Suprapubic skin (tissue), 4 donors: Measurements from ENCODE around the gene ZSCAN10. TPM values are rescaled to one million over a fixed set of nuclear protein-coding genes. Genes with fewer than 3 reads are reported as not detected.

Source experiments
- DNase-seq, 2 donors: peaks; one replicate each; pipeline ENCODE4 v3.0.0-alpha.2; 2019; ENCODE audit warnings: low spot score in 2 of 2
- H3K27ac ChIP-seq: fragments of 200-600 bp; sonication (generic); one replicate; pipeline ENCODE4 v1.5.1; 2019
- H3K27me3 ChIP-seq: fragments of 200-600 bp; sonication (generic); one replicate; pipeline ENCODE4 v1.5.1; 2019
- H3K36me3 ChIP-seq: fragments of 200-600 bp; sonication (generic); one replicate; pipeline ENCODE4 v1.5.1; 2019
- H3K4me1 ChIP-seq: fragments of 200-600 bp; sonication (generic); one replicate; pipeline ENCODE4 v1.5.1; 2019
- H3K4me3 ChIP-seq: fragments of 200-600 bp; sonication (generic); one replicate; pipeline ENCODE4 v1.5.1; 2019; ENCODE audit warnings: mild to moderate bottlenecking
- H3K9me3 ChIP-seq: fragments of 200-600 bp; sonication (generic); one replicate; pipeline ENCODE4 v1.5.1; 2019
- EP300 ChIP-seq: sonication (generic); formaldehyde crosslinking; IDR thresholded peaks from one replicate; pipeline ENCODE4 v1.6.1; 2017; ENCODE audit warnings: antibody characterized with exemption
- POLR2A ChIP-seq, 2 donors: fragments of 450-650 bp; IDR thresholded peaks; one replicate each; pipeline ENCODE4 v1.6.1; 2017; ENCODE audit warnings: antibody characterized with exemption in 2 of 2, mild to moderate bottlenecking in 2 of 2, moderate library complexity in 2 of 2
- POLR2AphosphoS5 ChIP-seq, 3 donors: sonication (generic); formaldehyde crosslinking; IDR thresholded peaks; one replicate each; pipeline ENCODE4 v1.6.1; 2017; ENCODE audit warnings: antibody characterized with exemption in 3 of 3
- WGBS: methylation state at CpG from one replicate; pipeline ENCODE4 v1.1.5; 2018; 5-methylcytosine and 5-hydroxymethylcytosine counted together
- total RNA-seq, 4 donors: library from RNA; depleted of rRNA; stranded (reverse); fragments of >200 nt; gene quantifications; one replicate each; pipeline ENCODE4 v1.1.0, GENCODE V29; 2016
- TF ChIP-seq, protein P1 (sequence below), 2 donors: fragments of 200-600 bp in 1 of 2; fragments of 450-650 bp in 1 of 2; sonication (generic) in 1 of 2; IDR thresholded peaks; one replicate each; pipeline ENCODE4 v1.5.1; 2016 to 2019; ENCODE audit warnings: antibody characterized with exemption in 2 of 2, mild to moderate bottlenecking in 1 of 2, moderate library complexity in 1 of 2

The ZSCAN10 gene
- total RNA-seq, 4 donors from 2014 or later = not detected

DNA sequence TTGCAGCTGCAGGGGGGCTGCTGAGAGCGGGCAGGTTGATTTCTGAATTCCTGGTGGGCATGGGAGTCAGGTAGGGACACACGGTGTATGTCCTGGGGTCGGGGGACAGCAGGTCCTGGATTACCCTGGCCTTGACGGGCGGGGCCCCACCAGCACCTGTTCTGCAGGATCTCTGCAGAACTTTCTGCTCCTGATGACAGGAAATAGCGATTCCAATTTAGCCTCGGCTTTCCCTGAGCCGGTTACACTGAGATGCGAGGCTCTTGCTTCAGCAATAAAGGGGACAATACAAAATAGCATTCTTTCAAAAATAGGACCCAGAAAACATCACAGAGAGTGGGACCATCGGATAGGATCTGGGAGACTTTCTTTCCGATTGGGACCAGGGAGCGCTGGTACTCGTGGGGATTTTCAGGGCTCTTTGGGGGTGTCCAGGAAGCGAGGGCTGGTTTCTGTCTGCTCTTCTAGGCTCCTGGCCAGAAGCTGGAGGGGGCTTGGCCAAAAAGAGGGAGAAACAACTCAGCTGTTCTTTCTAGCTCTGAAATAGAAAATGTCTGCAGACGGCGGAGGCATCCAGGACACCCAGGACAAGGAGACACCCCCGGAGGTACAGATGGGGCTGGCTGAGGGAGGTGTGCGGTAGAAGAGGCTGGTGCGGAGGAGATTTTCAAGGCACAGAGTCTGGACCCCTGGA, 13.9 kb upstream of the ZSCAN10 start:
- peak overlapping the region; percentile 59 for H3K4me3 ChIP-seq
- DNase-seq = no peak
- no peaks in the 10 kb centered on the region for H3K27me3 ChIP-seq
- H3K4me1 ChIP-seq = peaks cover 27% of the 10 kb centered on the region
- WGBS = 13% methylated on average over 19 of the region's 19 CpGs
- peaks cover 23% of the 10 kb centered on the region for H3K36me3 ChIP-seq
- no peaks in the 10 kb centered on the region for H3K9me3 ChIP-seq
- no peak overlapping the region for H3K27ac ChIP-seq
- TF ChIP-seq POLR2A (IDR thresholded peaks at IDR 0.05) = no peak
- no peak for TF ChIP-seq EP300
- no peak for TF ChIP-seq POLR2AphosphoS5 (IDR thresholded peaks at IDR 0.05)
- TF ChIP-seq, protein P1, sequence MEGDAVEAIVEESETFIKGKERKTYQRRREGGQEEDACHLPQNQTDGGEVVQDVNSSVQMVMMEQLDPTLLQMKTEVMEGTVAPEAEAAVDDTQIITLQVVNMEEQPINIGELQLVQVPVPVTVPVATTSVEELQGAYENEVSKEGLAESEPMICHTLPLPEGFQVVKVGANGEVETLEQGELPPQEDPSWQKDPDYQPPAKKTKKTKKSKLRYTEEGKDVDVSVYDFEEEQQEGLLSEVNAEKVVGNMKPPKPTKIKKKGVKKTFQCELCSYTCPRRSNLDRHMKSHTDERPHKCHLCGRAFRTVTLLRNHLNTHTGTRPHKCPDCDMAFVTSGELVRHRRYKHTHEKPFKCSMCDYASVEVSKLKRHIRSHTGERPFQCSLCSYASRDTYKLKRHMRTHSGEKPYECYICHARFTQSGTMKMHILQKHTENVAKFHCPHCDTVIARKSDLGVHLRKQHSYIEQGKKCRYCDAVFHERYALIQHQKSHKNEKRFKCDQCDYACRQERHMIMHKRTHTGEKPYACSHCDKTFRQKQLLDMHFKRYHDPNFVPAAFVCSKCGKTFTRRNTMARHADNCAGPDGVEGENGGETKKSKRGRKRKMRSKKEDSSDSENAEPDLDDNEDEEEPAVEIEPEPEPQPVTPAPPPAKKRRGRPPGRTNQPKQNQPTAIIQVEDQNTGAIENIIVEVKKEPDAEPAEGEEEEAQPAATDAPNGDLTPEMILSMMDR (IDR thresholded peaks at IDR 0.05) = no peak

DNA sequence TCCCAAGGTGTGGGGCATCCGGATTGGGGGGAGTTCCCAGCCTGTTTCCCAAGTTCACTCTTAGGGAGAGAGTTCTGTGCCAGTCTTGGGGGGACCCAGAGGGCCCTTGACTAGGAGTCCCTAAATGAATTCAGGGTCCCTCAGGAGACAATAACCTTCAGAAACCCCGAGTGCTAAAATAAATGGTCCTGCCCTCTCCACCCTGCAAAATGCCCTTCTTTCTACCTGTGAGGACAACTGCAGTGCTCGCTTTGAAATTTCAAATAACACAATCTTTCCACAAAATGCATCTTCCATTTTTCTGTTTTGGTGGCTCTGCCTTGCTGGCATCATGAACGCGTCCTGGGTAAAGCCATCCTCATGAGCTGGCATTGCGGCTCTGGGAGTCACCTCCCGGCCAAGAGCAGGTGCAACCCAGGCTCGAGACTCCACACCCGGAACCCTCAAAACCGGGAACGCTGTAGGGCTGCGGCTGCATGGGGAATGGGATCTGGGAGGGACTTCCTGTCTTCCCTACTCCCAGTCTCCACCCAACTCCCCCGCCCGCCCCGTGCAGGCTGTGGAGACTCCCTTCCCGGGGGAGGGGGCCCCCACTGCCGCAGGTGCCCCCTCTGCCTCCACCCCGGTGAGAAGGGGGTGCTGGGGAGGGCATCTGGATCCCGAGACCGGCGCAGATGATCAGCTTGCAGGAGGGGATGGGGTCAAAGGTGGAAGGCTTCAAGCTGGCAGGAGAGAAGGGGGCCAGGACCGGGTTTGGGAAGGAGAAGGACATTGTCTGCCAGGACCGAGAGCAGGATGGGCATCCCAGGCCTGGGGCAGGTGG, 13.2 kb upstream of the ZSCAN10 start, which contains the start of gene ZNF205:
ZNF205 (plus strand) TSS at position 529 of the 823 bp plus-strand sequence. CDS start 845 bp downstream, outside the sequence.
- peak; percentile 86 to 87 for DNase-seq

DNA sequence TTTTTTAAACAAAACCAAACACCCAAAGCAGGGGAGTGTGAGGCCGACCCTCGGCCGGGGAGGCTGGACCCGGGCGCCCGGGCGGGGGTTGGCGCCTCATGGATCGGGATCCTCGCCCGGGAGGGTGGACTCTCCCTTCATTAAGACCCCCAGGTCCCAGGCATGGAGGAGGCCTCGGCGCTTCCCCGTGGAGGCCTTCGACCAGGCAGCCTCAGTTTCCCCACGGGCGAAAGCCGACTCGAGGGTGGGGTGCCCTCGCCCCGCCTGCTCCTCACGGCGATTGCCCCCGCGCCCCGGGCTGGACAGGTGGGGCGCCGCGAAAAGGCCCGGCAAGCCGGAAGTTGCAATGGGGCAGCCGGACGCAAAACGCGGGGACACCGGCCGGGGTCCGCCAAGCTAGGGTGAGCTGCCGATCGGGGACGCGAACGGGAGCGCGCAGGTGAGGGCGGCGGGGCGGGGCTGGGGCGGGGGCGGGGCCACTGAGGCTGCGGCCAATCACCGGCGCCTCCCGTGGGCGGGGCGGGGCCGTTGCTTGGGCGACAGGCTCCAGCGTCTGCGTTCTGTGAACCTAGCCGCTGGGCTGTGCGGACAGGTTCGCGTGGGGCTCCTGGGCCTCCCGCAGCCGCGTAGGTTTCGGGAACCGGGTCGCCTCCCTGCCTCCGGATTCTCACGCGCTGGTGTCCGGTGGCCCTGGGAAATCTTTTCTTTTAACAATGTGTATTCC, 7.3 kb upstream of the ZSCAN10 start:
- Histone ChIP-seq H3K4me1 (peaks cover 8% of the 10 kb centered on the region), H3K9me3 (no peaks in the 10 kb centered on the region), H3K27ac (peak overlapping the region; percentile 85), H3K27me3 (no peaks in the 10 kb centered on the region), H3K36me3 (no peaks in the 10 kb centered on the region), H3K4me3 (peak overlapping the region; percentile 73)
- peak; percentile 89 to 95 for DNase-seq
- WGBS = under 1% methylated on average over 19 of the region's 74 CpGs
- TF ChIP-seq EP300 (no peak), POLR2A (IDR thresholded peaks at IDR 0.05) (no peak), POLR2AphosphoS5 (IDR thresholded peaks at IDR 0.05) (peak in 2 of 3 donors; percentile 32 to 58)
- TF ChIP-seq, protein P1 (IDR thresholded peaks at IDR 0.05) = no peak

More for the DNA sequence above, 13.2 kb upstream of the ZSCAN10 start, which contains the start of gene ZNF205:
- no peak for TF ChIP-seq POLR2A (IDR thresholded peaks at IDR 0.05)
- TF ChIP-seq EP300 = no peak
- TF ChIP-seq POLR2AphosphoS5 (IDR thresholded peaks at IDR 0.05) = peak in 1 of 3 donors; percentile 32
- TF ChIP-seq, protein P1 (IDR thresholded peaks at IDR 0.05) = no peak
- H3K36me3 ChIP-seq = peaks cover 23% of the 10 kb centered on the region
- H3K4me1 ChIP-seq = peaks cover 27% of the 10 kb centered on the region
- peak within 1 kb of the TSS; percentile 59 for H3K4me3 ChIP-seq
- no peaks in the 10 kb centered on the region for H3K9me3 ChIP-seq
- 16% methylated on average over 19 of the region's 23 CpGs for WGBS
- H3K27me3 ChIP-seq = no peaks in the 10 kb centered on the region
- no peak within 1 kb of the TSS for H3K27ac ChIP-seq

DNA sequence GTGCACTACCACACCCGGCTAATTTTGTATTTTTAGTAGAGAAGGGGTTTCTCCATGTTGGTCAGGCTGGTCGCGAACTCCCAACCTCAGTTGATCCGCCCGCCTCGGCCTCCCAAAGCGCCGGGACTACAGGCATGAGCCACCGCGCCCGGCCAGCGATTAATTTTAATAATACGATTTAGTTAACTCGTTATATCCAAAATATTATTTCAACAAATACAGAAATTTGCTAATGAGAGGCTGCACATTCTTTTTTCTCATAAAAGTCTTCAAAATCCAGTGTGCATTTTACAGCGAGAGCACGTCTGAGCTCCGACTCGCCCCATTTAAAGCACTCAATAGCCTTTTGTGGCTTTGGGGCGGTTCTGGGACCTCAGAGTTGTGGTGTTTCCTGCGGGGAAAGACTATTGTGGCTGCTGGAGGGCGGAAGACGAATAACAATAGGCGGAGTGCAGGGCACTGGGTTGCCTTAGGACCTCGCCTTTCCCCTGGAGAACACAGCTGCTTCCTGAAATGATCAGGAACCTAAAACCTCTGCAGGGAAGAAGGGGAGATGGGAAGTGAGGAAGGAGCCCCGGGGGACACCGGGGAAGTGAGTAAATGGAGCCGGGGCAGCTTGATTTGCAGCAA, 2.9 kb upstream of the ZSCAN10 start:
- Histone ChIP-seq H3K27ac (peak overlapping the region; percentile 48), H3K4me3 (no peak overlapping the region), H3K9me3 (no peaks in the 10 kb centered on the region), H3K27me3 (no peaks in the 10 kb centered on the region), H3K36me3 (no peaks in the 10 kb centered on the region), H3K4me1 (peaks cover 21% of the 10 kb centered on the region)
- no peak for DNase-seq
- 65% methylated on average over 27 of the region's 27 CpGs for WGBS
- no peak for TF ChIP-seq EP300
- TF ChIP-seq POLR2AphosphoS5 (IDR thresholded peaks at IDR 0.05) = no peak
- TF ChIP-seq, protein P1 (IDR thresholded peaks at IDR 0.05) = no peak
- TF ChIP-seq POLR2A (IDR thresholded peaks at IDR 0.05) = no peak
